AG10803 (cell line): ENCODE data around the gene SYNJ2.

Experiments used
- DNase-seq: peaks from one replicate; pipeline ENCODE4 v3.0.0; 2010; ENCODE audit warnings: low read depth
- H3K4me3 ChIP-seq: 2 replicates; pipeline ENCODE4 v1.5.1; 2011; ENCODE audit warnings: mild to moderate bottlenecking, low read length, control low read depth
- TF ChIP-seq, protein P1 (sequence below): conservative IDR thresholded peaks from 2 replicates; pipeline ENCODE4 v1.5.1; 2011; ENCODE audit warnings: mild to moderate bottlenecking, low read length, control low read depth, inconsistent platforms

SYNJ2 gene

DNA sequence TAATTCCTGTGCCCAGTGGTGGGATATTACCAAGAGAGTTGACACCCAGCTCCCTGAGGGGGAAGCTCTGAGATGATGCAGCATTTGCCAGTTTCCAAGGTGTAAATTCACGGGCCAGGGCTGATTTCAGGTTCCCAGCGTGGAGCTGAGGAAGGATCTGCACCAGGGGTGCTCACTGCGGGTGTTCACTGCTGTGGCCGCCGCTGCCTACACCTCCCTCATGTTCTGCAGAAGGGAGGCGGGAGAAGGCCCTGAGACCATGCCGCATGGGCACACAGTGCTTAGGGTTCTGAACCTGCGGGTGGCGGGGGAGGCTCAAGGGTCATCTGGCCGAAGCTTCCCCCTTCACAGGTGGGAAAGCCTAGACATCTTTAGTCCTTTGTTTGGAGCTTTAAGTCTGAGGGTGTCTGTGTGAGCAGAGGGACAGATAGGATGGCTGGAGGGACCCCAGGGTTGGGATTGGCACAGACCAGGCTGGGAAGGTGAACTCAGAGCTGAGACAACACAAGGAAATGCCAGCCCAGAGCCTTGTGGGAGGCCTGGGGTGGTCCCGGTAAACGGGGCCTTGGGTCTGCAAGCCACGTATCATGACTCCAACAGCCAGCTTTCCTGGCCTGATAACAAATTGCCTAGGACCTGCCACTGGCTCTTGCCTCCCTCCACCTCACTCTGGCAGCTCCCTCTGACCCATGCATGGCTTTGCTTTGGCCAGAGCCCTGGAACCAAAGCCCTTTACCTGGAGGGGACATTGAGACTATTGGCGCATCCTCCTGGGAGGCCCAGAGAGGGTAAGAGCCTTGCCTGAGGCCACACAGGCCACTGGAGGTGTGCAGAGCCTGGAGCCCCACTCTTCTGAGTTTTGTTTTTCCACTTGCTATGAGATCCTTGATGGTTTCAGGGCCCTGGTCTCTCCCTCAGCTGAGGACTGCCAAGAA lies 40.4 kb downstream of the SYNJ2 start:
- no peak overlapping the region for H3K4me3 ChIP-seq
- DNase-seq: no peak
- TF ChIP-seq, protein P1, sequence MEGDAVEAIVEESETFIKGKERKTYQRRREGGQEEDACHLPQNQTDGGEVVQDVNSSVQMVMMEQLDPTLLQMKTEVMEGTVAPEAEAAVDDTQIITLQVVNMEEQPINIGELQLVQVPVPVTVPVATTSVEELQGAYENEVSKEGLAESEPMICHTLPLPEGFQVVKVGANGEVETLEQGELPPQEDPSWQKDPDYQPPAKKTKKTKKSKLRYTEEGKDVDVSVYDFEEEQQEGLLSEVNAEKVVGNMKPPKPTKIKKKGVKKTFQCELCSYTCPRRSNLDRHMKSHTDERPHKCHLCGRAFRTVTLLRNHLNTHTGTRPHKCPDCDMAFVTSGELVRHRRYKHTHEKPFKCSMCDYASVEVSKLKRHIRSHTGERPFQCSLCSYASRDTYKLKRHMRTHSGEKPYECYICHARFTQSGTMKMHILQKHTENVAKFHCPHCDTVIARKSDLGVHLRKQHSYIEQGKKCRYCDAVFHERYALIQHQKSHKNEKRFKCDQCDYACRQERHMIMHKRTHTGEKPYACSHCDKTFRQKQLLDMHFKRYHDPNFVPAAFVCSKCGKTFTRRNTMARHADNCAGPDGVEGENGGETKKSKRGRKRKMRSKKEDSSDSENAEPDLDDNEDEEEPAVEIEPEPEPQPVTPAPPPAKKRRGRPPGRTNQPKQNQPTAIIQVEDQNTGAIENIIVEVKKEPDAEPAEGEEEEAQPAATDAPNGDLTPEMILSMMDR: no peak

DNA sequence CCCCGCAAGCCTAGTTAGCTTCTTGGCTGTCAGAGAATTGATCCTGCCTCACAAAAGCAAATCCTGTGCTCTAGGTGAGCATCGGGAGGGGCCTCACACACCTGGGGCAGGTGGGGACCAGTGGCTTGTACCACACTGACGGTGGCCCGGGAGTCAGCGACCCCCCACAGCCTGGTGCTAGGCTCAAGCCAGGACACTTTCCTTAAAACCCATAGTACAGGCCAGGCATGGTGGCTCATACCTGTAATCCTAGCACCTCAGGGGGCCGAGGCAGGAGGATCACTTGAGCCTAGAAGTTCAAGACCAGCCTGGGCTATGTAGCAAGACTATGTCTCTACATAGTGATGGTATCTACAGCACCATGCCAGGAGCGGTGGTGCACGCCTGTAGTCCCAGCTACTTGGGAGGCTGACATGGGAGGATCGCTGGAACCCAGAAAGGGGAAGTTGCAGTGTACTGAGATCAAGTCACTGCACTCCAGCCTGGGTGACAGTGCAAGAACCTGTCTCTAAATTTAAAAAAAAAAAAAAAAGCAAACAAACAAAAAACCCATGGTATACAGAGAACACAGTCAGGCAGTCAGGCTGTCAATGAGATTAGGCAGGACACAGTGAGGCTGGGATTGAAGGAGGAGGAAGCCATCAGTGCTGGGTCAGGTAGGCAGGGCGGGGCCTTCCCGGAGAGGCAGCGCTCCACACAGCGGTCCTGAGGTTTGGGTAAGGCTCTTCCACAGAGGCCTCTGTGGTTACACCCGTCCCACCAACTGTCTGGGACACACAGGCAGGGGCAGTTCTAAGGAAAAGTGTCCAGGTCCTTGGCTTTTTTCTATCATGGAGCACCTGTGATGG lies 41.3 kb downstream of the SYNJ2 start:
- no peak for DNase-seq
- H3K4me3 ChIP-seq: no peak overlapping the region
- TF ChIP-seq, protein P1: no peak

DNA sequence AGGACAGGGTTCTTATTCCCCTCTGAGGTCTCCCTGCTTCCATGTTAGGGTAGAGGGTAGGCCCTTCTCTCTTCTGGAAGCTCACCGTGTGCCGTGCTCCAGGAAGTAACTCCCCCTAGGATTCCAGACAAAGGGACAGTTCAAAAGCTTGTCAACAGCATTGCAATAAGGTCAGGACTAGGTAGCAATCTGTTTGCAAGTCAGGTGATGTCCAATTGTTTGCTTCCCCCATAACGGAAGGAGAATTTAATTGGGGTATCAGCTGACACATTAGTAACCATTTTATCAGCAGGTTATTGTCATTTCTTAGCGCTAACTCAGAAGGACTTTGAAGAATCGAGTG lies 41.9 kb downstream of the SYNJ2 start:
- TF ChIP-seq, protein P1: no peak
- no peak for DNase-seq
- H3K4me3 ChIP-seq: no peak overlapping the region

DNA sequence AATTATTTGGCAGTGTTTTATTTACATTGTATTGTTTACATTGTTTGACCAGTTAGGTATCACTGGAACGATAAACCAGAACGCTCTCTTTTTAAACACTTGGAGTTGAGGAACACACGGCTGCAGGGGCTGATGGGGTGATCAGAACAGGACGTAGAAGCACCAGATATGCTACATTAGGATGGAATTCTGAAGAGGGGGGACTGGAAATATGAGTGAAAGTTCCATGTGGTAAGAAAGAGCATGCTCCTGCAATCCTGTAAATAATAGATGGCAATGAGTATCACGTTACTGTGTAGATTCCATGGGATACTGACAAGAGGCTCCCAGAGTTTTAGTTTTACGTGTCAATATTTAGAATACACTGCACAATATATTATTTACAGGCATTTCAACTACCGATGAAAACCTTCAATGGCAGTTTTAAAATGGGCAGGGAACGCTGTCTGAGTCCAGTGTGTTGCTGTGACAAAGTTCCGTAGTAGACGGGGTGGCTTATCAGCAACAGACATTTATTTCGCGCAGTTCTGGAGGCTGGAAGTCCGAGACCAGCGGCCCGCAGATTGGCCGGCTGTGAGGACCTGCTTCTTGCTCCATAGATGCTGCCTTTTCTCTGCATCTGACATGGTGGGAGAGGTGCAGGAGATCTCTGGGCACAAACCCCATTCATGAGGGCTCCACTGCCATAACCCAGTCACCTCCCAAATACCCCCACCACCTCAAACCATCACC lies 43.1 kb downstream of the SYNJ2 start:
- no peak for DNase-seq
- TF ChIP-seq, protein P1: no peak
- no peak overlapping the region for H3K4me3 ChIP-seq

DNA sequence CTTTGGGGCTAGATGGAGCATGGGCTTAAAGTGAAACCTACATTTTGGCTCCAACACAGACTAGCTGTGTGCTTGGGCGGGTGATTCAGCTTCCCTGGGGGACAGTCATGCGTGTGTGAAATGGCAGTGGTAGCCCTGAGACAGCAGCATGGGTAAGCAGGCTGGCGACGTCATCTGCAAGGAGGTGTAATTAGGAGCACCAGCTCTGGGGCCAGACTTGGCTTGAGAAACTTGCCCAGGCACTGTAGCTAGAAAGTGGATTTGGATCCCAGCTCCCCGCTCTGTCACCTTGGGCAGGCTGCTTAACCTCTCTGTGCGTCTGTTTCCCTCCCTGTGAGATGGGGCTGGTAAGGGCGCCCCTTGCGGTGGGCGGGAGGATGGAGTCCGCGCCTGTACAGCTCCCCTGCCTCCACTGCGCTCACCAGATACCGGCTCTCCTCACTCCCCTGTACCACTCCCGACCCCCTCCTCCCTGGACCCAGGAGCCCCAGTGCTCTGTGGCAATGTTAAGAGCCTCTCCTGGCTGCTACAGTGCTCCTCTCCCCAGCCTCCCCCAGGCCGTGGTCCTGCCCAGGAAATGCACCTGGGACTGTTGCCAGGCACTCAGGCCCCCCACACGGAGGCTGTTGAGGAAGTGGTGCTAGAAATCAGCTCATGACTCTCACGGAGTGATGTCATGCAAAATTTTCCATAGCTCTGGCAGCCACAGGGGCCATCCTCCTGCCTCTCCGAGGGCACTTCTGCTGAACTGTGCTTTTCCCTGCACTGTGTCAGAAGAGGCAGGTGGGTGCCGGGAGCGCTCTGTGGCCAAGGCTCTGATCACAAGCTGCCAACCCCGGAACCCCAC lies 44.6 kb downstream of the SYNJ2 start:
- peak overlapping the region; percentile 45 for H3K4me3 ChIP-seq
- DNase-seq: peak; percentile 94
- TF ChIP-seq, protein P1: peak; percentile 60

DNA sequence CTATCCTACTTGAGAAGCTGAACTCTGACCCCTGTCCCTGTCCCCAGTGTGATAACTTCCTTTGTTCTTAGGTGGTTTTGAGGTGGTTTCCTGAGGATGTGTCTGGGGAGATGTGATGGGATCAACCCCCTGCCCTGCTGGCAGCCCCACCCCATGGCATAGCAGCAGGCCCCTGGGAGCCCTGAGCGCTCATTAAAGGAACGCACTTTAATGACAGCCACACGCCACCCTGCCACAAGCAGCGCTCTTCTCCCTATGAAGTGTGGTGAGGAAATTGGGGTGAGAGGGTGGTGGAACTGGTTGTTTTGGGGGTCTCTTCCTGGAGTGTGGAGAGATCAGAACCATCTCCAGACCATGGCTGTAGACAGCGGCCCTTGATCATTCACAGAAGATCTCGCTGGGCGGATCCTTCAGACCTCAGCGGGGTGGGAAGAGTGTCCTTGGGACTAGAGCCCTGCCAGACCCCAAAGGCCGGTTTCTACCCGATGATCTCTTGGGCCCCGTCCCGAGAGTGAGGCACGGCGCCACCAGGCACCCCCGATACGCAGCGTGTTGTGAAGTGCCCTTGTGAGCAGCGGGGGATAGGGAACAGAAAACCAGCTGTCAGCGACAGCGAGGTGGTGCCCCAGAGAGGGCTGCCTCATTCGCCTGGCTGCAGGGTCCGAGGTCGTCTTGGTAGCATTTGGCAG lies 45.4 kb downstream of the SYNJ2 start:
- DNase-seq: no peak
- TF ChIP-seq, protein P1: no peak
- H3K4me3 ChIP-seq: no peak overlapping the region
